Gastrocnemius medialis (tissue), 4 donors: ENCODE data around the gene PARD3.

ENCODE experiments used
- CTCF ChIP-seq, 5 experiments: fragments of 450-650 bp in 3 of 5; fragments of 200-600 bp in 2 of 5; sonication (generic) in 2 of 5; IDR thresholded peaks in 4 of 5; conservative IDR thresholded peaks in 1 of 5; 1 replicate in 4 of 5; 2 replicates in 1 of 5; pipeline ENCODE4 v1.5.1; 2016 to 2019; ENCODE audit warnings: antibody characterized with exemption in 5 of 5, mild to moderate bottlenecking in 3 of 5, moderate library complexity in 3 of 5
- POLR2A ChIP-seq, 2 donors: fragments of 450-650 bp; IDR thresholded peaks; one replicate each; pipeline ENCODE4 v1.6.1; 2017; ENCODE audit warnings: antibody characterized with exemption in 2 of 2, mild to moderate bottlenecking in 2 of 2, moderate library complexity in 2 of 2

- TF ChIP-seq POLR2A (IDR thresholded peaks at IDR 0.05) (no peak), CTCF (IDR thresholded peaks at IDR 0.05 in 4 of 5, conservative IDR thresholded peaks at IDR 0.05 in 1 of 5) (no peak)
Observed at GRCh38 chr10:34102237-34102673, 712.8 kb downstream of the PARD3 start.
